Tibial nerve (tissue), 3 donors: ENCODE data around the gene FLT3.

Experiments used
- CTCF ChIP-seq, 5 experiments: fragments of 200-600 bp in 3 of 5; fragments of 450-650 bp in 2 of 5; sonication (generic) in 3 of 5; IDR thresholded peaks; one replicate each; pipeline ENCODE4 v1.5.1; 2016 to 2019; ENCODE audit warnings: antibody characterized with exemption in 5 of 5, mild to moderate bottlenecking in 3 of 5, moderate library complexity in 2 of 5
- POLR2A ChIP-seq, 2 donors: fragments of 450-650 bp; IDR thresholded peaks; one replicate each; pipeline ENCODE4 v1.6.1; 2017; ENCODE audit warnings: antibody characterized with exemption in 2 of 2, mild to moderate bottlenecking in 2 of 2, moderate library complexity in 2 of 2

DNA sequence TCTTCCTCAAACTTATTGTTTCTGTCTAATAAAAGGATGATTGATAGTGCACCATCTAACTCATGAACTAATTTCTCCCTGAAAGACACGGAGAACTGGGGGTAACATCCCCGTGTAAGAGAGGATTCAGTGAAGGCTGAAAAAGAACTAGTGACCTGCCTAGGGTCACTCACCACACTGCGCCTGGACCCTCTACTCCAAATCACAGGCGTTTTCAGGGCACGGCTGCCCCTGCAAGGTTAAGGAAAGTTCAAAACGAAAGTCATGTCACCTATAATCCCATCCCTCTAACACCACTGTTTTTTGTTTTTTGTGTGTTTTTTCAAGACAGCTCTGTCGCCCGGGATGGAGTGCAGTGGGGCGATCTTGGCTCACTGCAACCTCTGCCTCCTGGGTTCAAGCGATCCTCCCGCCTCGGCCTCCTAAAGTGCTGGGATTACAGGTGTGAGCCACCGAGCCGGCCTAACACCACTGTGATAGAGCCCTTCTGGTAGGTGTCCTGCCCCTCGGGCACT is 120.6 kb downstream of the FLT3 start:
- TF ChIP-seq CTCF (IDR thresholded peaks at IDR 0.05) (no peak), POLR2A (IDR thresholded peaks at IDR 0.05) (no peak)
